ENCODE results near the gene KHNYN.

DNA sequence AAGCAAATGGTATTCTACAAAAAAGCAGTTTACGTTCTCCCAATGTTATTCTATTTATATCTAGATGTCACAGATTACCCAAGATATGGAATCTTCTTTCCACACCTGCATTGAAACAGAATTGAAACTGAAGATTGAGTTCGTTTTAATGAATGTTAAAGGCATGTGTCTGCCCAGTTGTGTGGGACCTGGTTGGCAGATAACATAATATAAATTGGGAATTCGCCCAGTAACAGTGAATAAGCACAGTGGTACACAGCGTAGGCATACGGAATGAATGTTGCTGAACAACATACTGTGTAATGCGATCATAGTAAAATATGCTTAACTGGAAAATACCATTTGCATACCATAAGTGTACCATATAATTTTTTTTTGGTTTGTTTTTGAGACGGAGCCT is 4.3 kb downstream of the KHNYN start:
- TF ChIP-seq, protein P1, sequence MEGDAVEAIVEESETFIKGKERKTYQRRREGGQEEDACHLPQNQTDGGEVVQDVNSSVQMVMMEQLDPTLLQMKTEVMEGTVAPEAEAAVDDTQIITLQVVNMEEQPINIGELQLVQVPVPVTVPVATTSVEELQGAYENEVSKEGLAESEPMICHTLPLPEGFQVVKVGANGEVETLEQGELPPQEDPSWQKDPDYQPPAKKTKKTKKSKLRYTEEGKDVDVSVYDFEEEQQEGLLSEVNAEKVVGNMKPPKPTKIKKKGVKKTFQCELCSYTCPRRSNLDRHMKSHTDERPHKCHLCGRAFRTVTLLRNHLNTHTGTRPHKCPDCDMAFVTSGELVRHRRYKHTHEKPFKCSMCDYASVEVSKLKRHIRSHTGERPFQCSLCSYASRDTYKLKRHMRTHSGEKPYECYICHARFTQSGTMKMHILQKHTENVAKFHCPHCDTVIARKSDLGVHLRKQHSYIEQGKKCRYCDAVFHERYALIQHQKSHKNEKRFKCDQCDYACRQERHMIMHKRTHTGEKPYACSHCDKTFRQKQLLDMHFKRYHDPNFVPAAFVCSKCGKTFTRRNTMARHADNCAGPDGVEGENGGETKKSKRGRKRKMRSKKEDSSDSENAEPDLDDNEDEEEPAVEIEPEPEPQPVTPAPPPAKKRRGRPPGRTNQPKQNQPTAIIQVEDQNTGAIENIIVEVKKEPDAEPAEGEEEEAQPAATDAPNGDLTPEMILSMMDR (conservative IDR thresholded peaks at IDR 0.05 in 1 of 2, IDR thresholded peaks at IDR 0.05 in 1 of 2; ENCODE audit: extremely low read depth in 1 of 2, insufficient read depth in 1 of 2, low read depth in 1 of 2, low read length in 2 of 2), result no peak
- no peak for TF ChIP-seq EZH2 (IDR thresholded peaks at IDR 0.05; ENCODE audit: borderline replicate concordance, low read length)

Measured in mammary epithelial cell (primary cell).